PC-3 (cell line): ENCODE measurements around the gene RAB40C. TPM values are rescaled to one million over a fixed set of nuclear protein-coding genes. Genes with fewer than 3 reads are reported as not detected.

Experiments
- ATAC-seq: fragments of 200-7000 bp; cut with Tn5 transposase; 2 replicates; pipeline ENCODE4 v1.9.1; 2020; ENCODE audit warnings: mild to moderate bottlenecking, moderate library complexity
- BruUV-seq: library from RNA; stranded (reverse); fragments of 400-500 nt; replicated peaks from 2 replicates; lab custom pipeline; 2021; lab: Mats Ljungman, UMichigan
- CTCF ChIA-PET: fragments of 300-600 bp; sonication (Branson Sonifier 250); formaldehyde crosslinking; loops from one replicate; lab custom pipeline; 2022; ENCODE audit warnings: antibody characterized with exemption; lab: Charles Lee
- POLR2A ChIA-PET: fragments of 300-600 bp; sonication (Branson Sonifier 250); formaldehyde crosslinking; loops from one replicate; lab custom pipeline; 2022; ENCODE audit warnings: antibody characterized with exemption; ENCODE audit not compliant: unreplicated experiment; lab: Charles Lee
- DNase-seq: peaks from one replicate; pipeline ENCODE4 v3.0.0-alpha.2; 2015
- H2AFZ ChIP-seq: fragments of 300-600 bp; sonication (generic); 2 replicates; pipeline ENCODE4 v1.6.0; 2016; ENCODE audit warnings: antibody characterized with exemption, low read length
- H3F3A ChIP-seq: fragments of 300-600 bp; sonication (generic); one replicate; pipeline ENCODE4 v1.6.0; 2017; ENCODE audit warnings: antibody characterized with exemption, low read length, control low read depth, mild to moderate bottlenecking; ENCODE audit not compliant: unreplicated experiment
- H3K27ac ChIP-seq: fragments of 300-600 bp; sonication (generic); 2 replicates; pipeline ENCODE4 v1.5.1; 2016; ENCODE audit warnings: mild to moderate bottlenecking, low read length
- H3K27me3 ChIP-seq: fragments of 300-600 bp; sonication (generic); 2 replicates; pipeline ENCODE4 v1.6.1; 2016; ENCODE audit warnings: low read length, mixed read lengths
- H3K36me3 ChIP-seq: fragments of 300-600 bp; sonication (generic); 2 replicates; pipeline ENCODE4 v1.6.1; 2016; ENCODE audit warnings: low read depth, mixed run types, low read length, mixed read lengths
- H3K4me1 ChIP-seq: fragments of 300-600 bp; sonication (generic); 2 replicates; pipeline ENCODE4 v1.5.1; 2016; ENCODE audit warnings: low read length; ENCODE audit not compliant: insufficient read depth
- H3K4me2 ChIP-seq: fragments of 300-600 bp; sonication (generic); 2 replicates; pipeline ENCODE4 v1.6.0; 2016; ENCODE audit warnings: low read length
- H3K4me3 ChIP-seq: fragments of 300-600 bp; sonication (generic); 2 replicates; pipeline ENCODE4 v1.5.1; 2016; ENCODE audit warnings: mild to moderate bottlenecking, low read length, mixed read lengths
- H3K79me2 ChIP-seq: fragments of 300-600 bp; sonication (generic); 2 replicates; pipeline ENCODE4 v1.6.1; 2017; ENCODE audit warnings: low read length, mixed read lengths
- H3K9ac ChIP-seq: fragments of 300-600 bp; sonication (generic); 2 replicates; pipeline ENCODE4 v1.6.0; 2016; ENCODE audit warnings: mild to moderate bottlenecking, low read length
- H3K9me2 ChIP-seq: fragments of 300-600 bp; sonication (generic); replicated peaks from 2 replicates; pipeline ENCODE4 v1.6.1; 2016; ENCODE audit warnings: mixed run types, low read length, mixed read lengths
- H3K9me3 ChIP-seq: fragments of 300-600 bp; sonication (generic); 2 replicates; pipeline ENCODE4 v1.6.1; 2016; ENCODE audit warnings: low read length, mixed read lengths
- H4K20me1 ChIP-seq: fragments of 300-600 bp; sonication (generic); 2 replicates; pipeline ENCODE4 v1.6.1; 2016; ENCODE audit warnings: low read length, mixed read lengths
- EZH2 ChIP-seq: fragments of 300-600 bp; sonication (generic); IDR thresholded peaks from one replicate; pipeline ENCODE4 v1.6.1; 2017; ENCODE audit warnings: antibody characterized with exemption, mild to moderate bottlenecking, low read length; ENCODE audit not compliant: unreplicated experiment
- EZH2phosphoT487 ChIP-seq: fragments of 300-600 bp; sonication (generic); IDR thresholded peaks from 2 replicates; pipeline ENCODE4 v1.6.1; 2018; ENCODE audit warnings: mild to moderate bottlenecking, antibody characterized with exemption, low read length, borderline replicate concordance
- intact Hi-C: fragments of 100-400 bp; cut with micrococcal nuclease; formaldehyde crosslinking; loops from 2 replicates; pipeline ENCODE4 v1.9.0; 2023
- total RNA-seq: library from RNA; depleted of rRNA; stranded (reverse); fragments of >200 nt; gene quantifications from 2 replicates; pipeline ENCODE4 v1.2.3, GENCODE V29; 2014
- TF ChIP-seq, protein P1 (sequence below): fragments of 300-600 bp; sonication (generic); conservative IDR thresholded peaks from 2 replicates; pipeline ENCODE4 v1.5.1; 2017; ENCODE audit warnings: antibody characterized with exemption, low read depth, mild to moderate bottlenecking, low read length

Gene RAB40C
- total RNA-seq, 1 experiment from 2014 or later: 19.5 TPM

- Histone ChIP-seq H3F3A (no peaks in the 10 kb centered on the region), H4K20me1 (no peaks in the 10 kb centered on the region), H3K27me3 (no peaks in the 10 kb centered on the region), H3K9me3 (no peaks in the 10 kb centered on the region), H3K9ac (no peak overlapping the region), H3K79me2 (peaks cover 20% of the 10 kb centered on the region), H3K4me3 (no peak overlapping the region), H3K27ac (no peak overlapping the region), H2AFZ (no peak overlapping the region), H3K4me2 (no peak overlapping the region), H3K4me1 (no peaks in the 10 kb centered on the region), H3K9me2 (no peaks in the 10 kb centered on the region), H3K36me3 (no peaks in the 10 kb centered on the region)
- ChIA-PET CTCF (no interaction called here), POLR2A (no interaction called here)
- no TSS peak for BruUV-seq
- ATAC-seq: no peak
- intact Hi-C loops: no loop called here
- no peak for TF ChIP-seq EZH2phosphoT487
- TF ChIP-seq EZH2: no peak
- TF ChIP-seq, protein P1, sequence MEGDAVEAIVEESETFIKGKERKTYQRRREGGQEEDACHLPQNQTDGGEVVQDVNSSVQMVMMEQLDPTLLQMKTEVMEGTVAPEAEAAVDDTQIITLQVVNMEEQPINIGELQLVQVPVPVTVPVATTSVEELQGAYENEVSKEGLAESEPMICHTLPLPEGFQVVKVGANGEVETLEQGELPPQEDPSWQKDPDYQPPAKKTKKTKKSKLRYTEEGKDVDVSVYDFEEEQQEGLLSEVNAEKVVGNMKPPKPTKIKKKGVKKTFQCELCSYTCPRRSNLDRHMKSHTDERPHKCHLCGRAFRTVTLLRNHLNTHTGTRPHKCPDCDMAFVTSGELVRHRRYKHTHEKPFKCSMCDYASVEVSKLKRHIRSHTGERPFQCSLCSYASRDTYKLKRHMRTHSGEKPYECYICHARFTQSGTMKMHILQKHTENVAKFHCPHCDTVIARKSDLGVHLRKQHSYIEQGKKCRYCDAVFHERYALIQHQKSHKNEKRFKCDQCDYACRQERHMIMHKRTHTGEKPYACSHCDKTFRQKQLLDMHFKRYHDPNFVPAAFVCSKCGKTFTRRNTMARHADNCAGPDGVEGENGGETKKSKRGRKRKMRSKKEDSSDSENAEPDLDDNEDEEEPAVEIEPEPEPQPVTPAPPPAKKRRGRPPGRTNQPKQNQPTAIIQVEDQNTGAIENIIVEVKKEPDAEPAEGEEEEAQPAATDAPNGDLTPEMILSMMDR: no peak
- no peak for DNase-seq
Observed at GRCh38 chr16:546909-547770, 42.7 kb upstream of the RAB40C start.

- no peak for DNase-seq
- Histone ChIP-seq H3K9me3 (no peaks in the 10 kb centered on the region), H3K9ac (no peak overlapping the region), H3K27me3 (no peaks in the 10 kb centered on the region), H3K4me3 (no peak overlapping the region), H3K36me3 (no peaks in the 10 kb centered on the region), H3K79me2 (peaks cover 7% of the 10 kb centered on the region; the same call in 1 of the 2 replicates), H3F3A (no peaks in the 10 kb centered on the region), H3K9me2 (no peaks in the 10 kb centered on the region), H3K4me2 (no peak overlapping the region), H2AFZ (no peak overlapping the region), H3K4me1 (no peaks in the 10 kb centered on the region), H3K27ac (no peak overlapping the region), H4K20me1 (no peaks in the 10 kb centered on the region)
- no peak for ATAC-seq
- intact Hi-C loops: no loop called here
- BruUV-seq: no TSS peak
- POLR2A ChIA-PET: no interaction called here
- TF ChIP-seq EZH2phosphoT487 (no peak), EZH2 (no peak)
- TF ChIP-seq, protein P1: no peak
- CTCF ChIA-PET: no interaction called here
Observed at GRCh38 chr16:548586-548985, 41.3 kb upstream of the RAB40C start.

DNA sequence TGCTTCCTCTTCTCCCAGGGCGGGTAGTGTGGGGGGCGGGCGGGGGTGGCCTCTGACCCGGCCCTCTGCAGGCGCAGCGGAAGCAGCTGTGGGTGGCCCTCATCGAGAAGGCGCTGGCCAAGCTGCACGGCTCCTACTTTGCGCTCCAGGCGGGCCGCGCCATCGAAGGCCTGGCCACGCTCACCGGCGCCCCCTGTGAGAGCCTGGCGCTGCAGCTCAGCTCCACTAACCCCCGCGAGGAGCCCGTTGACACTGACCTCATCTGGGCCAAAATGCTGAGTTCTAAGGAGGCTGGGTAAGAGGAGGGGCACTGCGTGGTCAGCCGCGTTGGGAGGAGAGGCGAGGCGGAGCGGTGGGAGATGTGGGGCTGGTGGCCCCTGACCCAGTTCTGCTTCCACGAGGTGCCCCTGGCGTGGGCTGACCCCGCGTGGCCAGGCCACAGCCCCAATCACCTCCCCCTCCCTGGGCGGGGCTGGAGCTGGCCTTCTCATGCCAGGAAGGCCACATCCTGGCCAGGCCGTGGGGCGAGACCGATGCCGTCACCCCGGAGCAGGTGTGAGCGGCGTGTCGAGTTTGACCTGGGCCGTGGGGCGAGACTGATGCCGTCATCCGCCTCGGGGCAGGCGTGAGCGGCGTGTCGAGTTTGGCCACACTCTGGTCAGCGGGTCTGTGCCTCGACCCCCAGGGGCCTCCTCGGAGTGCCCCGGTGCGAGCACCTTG is 40.2 kb upstream of the RAB40C start:
- Histone ChIP-seq H3K4me2 (no peak overlapping the region), H3K4me3 (no peak overlapping the region), H3F3A (no peaks in the 10 kb centered on the region), H4K20me1 (no peaks in the 10 kb centered on the region), H2AFZ (no peak overlapping the region), H3K9me2 (no peaks in the 10 kb centered on the region), H3K27me3 (no peaks in the 10 kb centered on the region), H3K4me1 (no peaks in the 10 kb centered on the region), H3K9me3 (no peaks in the 10 kb centered on the region), H3K27ac (no peak overlapping the region), H3K9ac (no peak overlapping the region), H3K36me3 (no peaks in the 10 kb centered on the region), H3K79me2 (no peaks in the 10 kb centered on the region)
- BruUV-seq: no TSS peak
- ChIA-PET POLR2A (no interaction called here), CTCF (no interaction called here)
- intact Hi-C loops: no loop called here
- DNase-seq (no peak), ATAC-seq (no peak)
- TF ChIP-seq EZH2 (no peak), EZH2phosphoT487 (no peak)
- TF ChIP-seq, protein P1: no peak
